Activated CD4-positive, alpha-beta T cell treated with anti-CD3 and anti-CD28 coated beads, Interleukin-2, amount 10 ng/mL, durations not matched to agents 7 days and 5 days (primary cell): Measurements from ENCODE around the gene CRISPLD2. TPM values are rescaled to one million over a fixed set of nuclear protein-coding genes. Genes with fewer than 3 reads are reported as not detected.

ENCODE experiments used
- CTCF ChIA-PET: fragments of 350-600 bp; sonication (Branson Sonifier 250); formaldehyde crosslinking; loops from one replicate; lab custom pipeline; 2021; ENCODE audit warnings: antibody characterized with exemption; lab: Charles Lee
- POLR2A ChIA-PET: fragments of 350-600 bp; sonication (Branson Sonifier 250); formaldehyde crosslinking; loops from one replicate; lab custom pipeline; 2021; ENCODE audit warnings: antibody characterized with exemption; lab: Charles Lee
- DNase-seq: peaks from one replicate; pipeline ENCODE4 v3.0.0-alpha.2; 2020
- H3K27ac Mint-ChIP-seq: one replicate; pipeline ENCODE4 v1.8.0; 2021; ENCODE audit warnings: mild to moderate bottlenecking, moderate library complexity, mixed read lengths
- H3K27me3 Mint-ChIP-seq: one replicate; pipeline ENCODE4 v1.8.0; 2021; ENCODE audit warnings: mixed read lengths
- H3K36me3 Mint-ChIP-seq: one replicate; pipeline ENCODE4 v1.8.0; 2021; ENCODE audit warnings: low read depth, mixed read lengths
- H3K4me1 Mint-ChIP-seq: one replicate; pipeline ENCODE4 v1.8.0; 2021; ENCODE audit warnings: mixed read lengths
- H3K4me3 Mint-ChIP-seq: one replicate; pipeline ENCODE4 v1.8.0; 2021; ENCODE audit warnings: mild to moderate bottlenecking, moderate library complexity, mixed read lengths
- H3K9me3 Mint-ChIP-seq: one replicate; pipeline ENCODE4 v1.8.0; 2021; ENCODE audit warnings: mixed read lengths
- total RNA-seq, 2 experiments: library from RNA; stranded (reverse); gene quantifications; one replicate each; pipeline ENCODE4 v1.2.3, GENCODE V29; 2021

The CRISPLD2 gene
- total RNA-seq, 2 experiments from 2014 or later: 0.25 to 0.27 TPM

DNA sequence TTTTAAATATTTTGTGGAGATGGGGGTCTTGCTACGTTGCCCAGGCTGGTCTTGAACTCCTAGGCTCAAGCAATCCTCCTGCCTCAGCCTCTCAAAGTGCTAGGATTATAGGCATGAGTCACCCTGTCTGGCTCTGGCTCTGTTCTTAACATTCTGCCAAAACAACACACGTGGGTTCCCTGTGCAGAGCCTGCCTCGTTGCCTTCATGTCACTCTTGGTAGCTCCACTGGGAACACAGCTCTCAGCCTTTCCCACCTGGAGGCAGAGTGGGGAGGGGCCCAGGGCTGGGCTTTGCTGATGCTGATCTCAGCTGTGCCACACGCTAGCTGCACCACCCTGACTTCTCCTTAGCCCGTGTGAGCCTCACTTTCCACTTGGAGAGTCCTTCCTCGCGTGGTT lies 19.3 kb downstream of the CRISPLD2 start:
- ChIA-PET POLR2A (no interaction called here), CTCF (interaction anchor here (0.6 to 1.2 kb wide), 2 partner anchors 12 to 110 kb away, joined by 3 to 4 read pairs; no protein-coding TSS in a partner anchor)
- no peak for DNase-seq
- H3K9me3 Mint-ChIP-seq: no peaks in the 10 kb centered on the region
- H3K4me1 Mint-ChIP-seq: no peaks in the 10 kb centered on the region
- peaks cover 34% of the 10 kb centered on the region for H3K27me3 Mint-ChIP-seq
- H3K36me3 Mint-ChIP-seq: no peaks in the 10 kb centered on the region
- no peak overlapping the region for H3K4me3 Mint-ChIP-seq
- no peak overlapping the region for H3K27ac Mint-ChIP-seq

DNA sequence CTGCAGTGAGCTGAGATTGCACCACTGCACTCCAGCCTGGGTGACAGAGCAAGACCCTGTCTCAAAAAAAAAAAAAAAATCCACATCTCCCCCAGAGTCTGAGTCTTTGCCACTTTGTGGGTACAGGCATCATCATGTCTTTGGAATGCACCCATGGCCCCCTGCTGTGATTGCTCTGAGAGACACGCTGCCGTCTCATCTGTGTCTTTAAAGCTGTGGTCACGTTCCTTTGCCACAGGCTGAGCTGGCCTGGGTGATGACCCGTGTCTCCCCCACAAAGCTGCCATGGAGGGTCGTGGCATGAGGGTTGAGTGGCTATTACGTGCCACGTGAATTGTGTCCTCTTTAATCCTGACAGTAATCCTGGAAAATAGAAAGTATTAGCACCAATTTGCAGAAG lies 20.2 kb downstream of the CRISPLD2 start:
- CTCF ChIA-PET: interaction anchor here (0.7 kb wide), 1 partner anchor 30 kb away, joined by 3 read pairs; no protein-coding TSS in a partner anchor

DNA sequence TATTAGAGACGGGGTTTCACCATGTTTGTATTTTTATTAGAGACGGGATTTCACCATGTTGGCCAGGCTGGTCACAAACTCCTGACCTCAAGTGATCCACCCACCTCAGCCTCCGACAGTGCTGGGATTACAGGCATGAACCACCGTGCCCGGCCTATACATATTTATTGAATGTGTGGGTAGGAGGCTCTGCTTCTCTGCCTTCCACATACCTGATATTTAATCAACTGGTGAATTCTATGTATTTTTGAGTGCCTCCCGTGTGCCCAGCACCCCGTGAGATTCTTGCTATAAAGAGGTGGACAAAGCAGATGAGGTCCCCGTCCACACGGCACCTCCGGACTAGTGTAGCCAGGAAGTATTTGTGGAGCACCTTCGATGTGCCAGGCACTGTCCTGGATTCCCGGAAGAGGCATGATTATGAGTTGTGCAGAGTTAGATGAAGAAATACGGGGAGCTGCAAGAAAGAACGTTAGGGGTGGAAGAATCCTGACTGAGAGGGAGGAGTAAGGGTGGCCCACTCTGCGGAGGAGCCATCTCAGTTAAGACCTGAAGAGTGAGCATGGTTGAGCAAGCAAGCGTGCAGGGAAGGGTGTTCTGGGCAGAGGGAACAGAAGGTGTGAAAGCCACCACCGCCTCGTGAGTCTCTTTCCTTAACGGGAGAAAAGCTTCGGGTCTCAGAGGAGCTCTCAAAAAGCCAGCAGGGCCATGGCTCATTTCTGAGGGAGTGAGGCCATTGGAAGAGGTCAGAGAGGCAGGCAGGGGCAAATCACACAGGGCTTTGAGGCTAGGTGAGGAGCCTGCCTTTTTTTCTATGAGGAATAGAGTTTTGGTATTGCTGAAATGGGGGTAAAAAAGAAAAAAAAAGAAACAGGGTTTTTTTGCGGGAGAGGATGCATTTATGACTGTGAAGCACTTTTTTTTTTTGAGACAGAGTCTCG lies 21.2 kb downstream of the CRISPLD2 start:
- no peaks in the 10 kb centered on the region for H3K9me3 Mint-ChIP-seq
- H3K4me3 Mint-ChIP-seq: no peak overlapping the region
- CTCF ChIA-PET: no interaction called here
- no peak overlapping the region for H3K27ac Mint-ChIP-seq
- POLR2A ChIA-PET: no interaction called here
- H3K4me1 Mint-ChIP-seq: no peaks in the 10 kb centered on the region
- H3K36me3 Mint-ChIP-seq: no peaks in the 10 kb centered on the region
- no peak for DNase-seq
- peaks cover 35% of the 10 kb centered on the region for H3K27me3 Mint-ChIP-seq

More for the DNA sequence above, 20.2 kb downstream of the CRISPLD2 start:
- Mint-ChIP-seq H3K36me3 (no peaks in the 10 kb centered on the region), H3K9me3 (no peaks in the 10 kb centered on the region), H3K4me3 (no peak overlapping the region), H3K27ac (no peak overlapping the region), H3K4me1 (no peaks in the 10 kb centered on the region), H3K27me3 (peaks cover 36% of the 10 kb centered on the region)
- no peak for DNase-seq
- POLR2A ChIA-PET: no interaction called here

DNA sequence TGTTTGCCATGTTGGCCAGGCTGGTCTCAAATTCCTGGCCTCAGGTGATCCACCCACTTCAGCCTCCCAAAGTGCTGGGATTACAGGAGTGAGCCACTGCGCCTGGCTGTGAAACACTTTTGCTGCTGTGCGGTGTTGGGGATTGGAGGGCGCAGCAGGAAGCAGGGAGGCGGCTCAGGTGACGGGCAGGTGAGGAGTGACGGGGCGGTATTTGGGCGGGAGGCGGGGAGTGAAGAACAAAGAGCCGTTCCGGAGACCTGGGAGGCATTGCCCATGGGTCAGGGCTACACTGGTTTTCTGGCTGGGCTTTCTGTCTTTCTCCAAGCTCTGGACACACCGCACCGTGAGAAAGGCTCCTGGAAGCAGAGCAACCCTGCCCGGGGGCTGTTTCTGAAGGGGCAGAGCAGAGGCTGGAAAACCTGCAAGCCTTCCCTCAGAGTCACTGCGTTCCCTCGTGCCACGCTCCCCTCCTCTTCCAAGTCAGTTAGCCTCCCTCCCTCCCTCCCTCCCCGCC lies 22.1 kb downstream of the CRISPLD2 start:
- Mint-ChIP-seq H3K4me1 (no peaks in the 10 kb centered on the region), H3K36me3 (no peaks in the 10 kb centered on the region), H3K27me3 (peaks cover 35% of the 10 kb centered on the region), H3K27ac (no peak overlapping the region), H3K4me3 (no peak overlapping the region), H3K9me3 (no peaks in the 10 kb centered on the region)
- no peak for DNase-seq
- POLR2A ChIA-PET: no interaction called here
- CTCF ChIA-PET: no interaction called here

DNA sequence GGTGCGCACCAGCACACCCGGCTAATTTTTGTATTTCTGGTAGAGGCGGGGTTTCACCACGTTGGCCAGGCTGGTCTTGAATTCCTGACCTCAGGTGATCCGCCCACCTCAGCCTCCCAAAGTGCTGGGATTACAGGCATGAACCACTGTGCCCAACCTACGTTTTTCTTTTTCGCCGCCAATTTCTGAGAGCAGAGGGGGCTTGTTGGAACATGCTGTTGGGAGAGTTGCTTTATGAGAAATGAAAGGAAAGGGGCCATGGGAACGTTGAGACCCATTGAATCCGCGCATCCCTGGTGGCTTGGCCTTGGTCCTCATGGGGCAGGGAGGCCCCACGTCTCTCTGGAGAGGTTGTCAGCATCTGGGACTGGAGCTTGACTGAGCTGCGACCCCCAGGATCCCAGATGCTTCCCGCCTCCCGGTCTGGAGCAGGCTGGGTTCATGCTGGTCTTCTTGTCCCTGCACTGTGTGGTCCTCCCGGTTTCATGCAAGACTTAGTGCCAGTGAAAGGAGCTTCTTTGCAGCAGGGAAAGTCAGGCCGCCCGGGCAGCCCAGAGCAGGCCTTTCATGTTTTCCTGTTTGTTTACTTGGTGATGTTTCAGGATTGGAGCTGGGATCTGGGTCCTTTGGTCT lies 22.8 kb downstream of the CRISPLD2 start:
- Mint-ChIP-seq H3K36me3 (no peaks in the 10 kb centered on the region), H3K27ac (no peak overlapping the region), H3K27me3 (peaks cover 35% of the 10 kb centered on the region), H3K4me3 (no peak overlapping the region), H3K4me1 (no peaks in the 10 kb centered on the region), H3K9me3 (no peaks in the 10 kb centered on the region)
- no peak for DNase-seq
- CTCF ChIA-PET: interaction anchor here (0.8 kb wide), 1 partner anchor 25 kb away, joined by 3 read pairs; no protein-coding TSS in a partner anchor
- POLR2A ChIA-PET: no interaction called here

DNA sequence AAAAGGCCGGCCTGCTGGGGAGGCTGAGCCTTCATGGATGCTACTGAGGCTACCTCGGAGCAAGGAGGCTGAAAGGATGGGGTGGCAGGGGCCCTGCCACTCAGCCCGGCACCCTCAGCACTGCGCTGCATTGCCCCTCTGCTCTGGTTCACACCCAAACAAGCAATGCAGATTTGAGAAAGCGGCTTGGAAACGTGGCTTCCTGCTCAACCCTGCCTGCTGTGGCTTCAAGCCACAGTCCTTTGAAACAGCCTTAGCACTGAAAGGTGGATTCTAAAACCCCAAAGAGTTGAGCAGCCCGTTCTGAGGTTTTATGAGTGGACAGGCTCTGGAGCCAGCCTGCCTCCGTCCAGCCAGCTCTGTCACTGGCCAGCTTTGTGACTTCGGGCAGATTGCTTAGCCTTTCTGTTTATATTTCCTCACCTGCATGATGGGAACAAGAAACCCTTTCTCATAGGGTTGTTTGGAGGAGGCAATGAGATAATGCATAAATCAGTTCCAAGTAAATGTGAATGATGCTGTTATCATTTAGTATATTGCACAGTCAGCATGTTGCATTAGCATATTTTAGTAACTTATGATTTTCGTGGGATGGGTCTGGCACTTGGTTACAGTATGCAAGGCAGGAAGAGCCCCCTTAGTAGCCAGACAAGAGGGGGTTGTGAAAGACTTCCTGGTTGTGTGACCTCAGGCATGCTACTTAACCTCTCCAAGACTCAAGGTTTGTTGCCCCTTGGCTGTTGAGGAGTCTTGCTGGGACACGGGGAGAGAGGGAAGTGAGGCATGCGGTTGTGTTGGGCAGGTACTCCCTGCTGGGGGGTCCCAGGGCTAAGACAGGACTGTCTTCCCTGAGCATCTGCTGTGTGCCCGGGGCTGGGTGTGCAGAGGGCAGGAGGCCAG lies 23.6 kb downstream of the CRISPLD2 start:
- DNase-seq: no peak
- H3K4me1 Mint-ChIP-seq: no peaks in the 10 kb centered on the region
- H3K27ac Mint-ChIP-seq: no peak overlapping the region
- no peak overlapping the region for H3K4me3 Mint-ChIP-seq
- H3K9me3 Mint-ChIP-seq: no peaks in the 10 kb centered on the region
- ChIA-PET CTCF (interaction anchor here (0.6 to 0.8 kb wide), 2 partner anchors 24 to 211 kb away, joined by 3 read pairs; no protein-coding TSS in a partner anchor), POLR2A (no interaction called here)
- peaks cover 35% of the 10 kb centered on the region for H3K27me3 Mint-ChIP-seq
- H3K36me3 Mint-ChIP-seq: no peaks in the 10 kb centered on the region

DNA sequence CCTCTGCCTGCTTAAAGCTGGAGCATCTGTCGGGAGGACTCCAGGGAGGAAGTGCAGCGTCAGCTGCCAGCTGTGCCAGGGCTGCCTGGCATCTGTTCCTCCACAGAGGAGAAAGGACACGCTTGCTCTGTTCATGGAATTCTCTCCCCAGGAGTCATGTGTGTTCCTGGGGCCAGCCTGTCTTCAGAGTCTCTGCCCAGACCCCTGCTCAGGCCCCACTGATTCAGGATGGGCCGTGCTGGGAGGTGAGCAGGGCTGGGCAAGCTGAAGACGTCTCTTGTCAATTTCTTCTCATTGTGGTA lies 24.2 kb downstream of the CRISPLD2 start:
- ChIA-PET POLR2A (no interaction called here), CTCF (no interaction called here)
- Mint-ChIP-seq H3K9me3 (no peaks in the 10 kb centered on the region), H3K4me1 (no peaks in the 10 kb centered on the region), H3K36me3 (no peaks in the 10 kb centered on the region), H3K27me3 (peaks cover 35% of the 10 kb centered on the region), H3K4me3 (no peak overlapping the region), H3K27ac (no peak overlapping the region)
- no peak for DNase-seq

DNA sequence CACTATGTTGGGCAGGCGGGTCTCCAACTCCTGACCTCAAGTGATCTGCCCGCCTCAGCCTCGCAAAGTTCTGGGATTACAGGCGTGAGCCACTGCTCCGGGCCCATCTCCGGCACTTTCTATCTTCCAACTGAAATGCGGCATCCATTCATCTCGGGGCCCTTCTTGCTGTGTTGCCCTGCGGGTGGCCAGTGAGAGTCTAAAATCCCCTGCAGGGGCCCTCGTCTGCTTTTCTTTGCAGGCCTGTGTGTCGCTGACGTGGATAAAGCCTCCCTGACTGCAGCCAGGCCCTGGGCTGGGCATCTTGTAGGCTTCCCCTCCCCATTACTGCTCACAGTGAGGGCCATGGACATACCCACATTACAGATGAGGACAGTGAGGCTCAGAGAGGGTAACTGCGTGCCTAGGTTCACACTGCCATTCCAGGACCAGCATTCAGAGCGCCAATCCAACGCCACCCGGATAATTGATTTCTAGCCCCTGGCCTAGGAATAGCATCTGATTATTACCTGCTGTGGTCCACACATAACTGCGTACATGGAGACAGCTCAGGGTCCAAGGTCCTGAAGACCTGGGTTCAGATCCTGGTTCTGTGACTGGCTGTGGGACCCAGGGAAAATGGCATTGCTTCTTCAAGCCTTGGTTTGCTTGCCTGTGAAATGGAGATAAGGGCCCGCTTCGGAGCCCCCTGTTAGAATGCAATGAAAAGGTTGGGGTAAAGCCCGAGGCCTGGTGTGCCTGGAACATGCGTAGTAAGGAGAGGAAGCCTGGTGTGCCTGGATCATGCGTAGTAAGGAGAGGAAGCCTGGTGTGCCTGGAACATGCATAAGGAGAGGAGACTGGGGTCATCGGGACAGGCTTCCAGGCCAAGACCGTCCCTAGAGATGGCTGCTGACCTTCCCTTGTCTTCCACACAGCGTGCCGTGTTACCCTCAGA lies 25.0 kb downstream of the CRISPLD2 start:
- Mint-ChIP-seq H3K9me3 (no peaks in the 10 kb centered on the region), H3K4me3 (no peak overlapping the region), H3K4me1 (no peaks in the 10 kb centered on the region), H3K27me3 (peaks cover 33% of the 10 kb centered on the region), H3K36me3 (no peaks in the 10 kb centered on the region), H3K27ac (no peak overlapping the region)
- no peak for DNase-seq
- CTCF ChIA-PET: no interaction called here
- POLR2A ChIA-PET: no interaction called here

DNA sequence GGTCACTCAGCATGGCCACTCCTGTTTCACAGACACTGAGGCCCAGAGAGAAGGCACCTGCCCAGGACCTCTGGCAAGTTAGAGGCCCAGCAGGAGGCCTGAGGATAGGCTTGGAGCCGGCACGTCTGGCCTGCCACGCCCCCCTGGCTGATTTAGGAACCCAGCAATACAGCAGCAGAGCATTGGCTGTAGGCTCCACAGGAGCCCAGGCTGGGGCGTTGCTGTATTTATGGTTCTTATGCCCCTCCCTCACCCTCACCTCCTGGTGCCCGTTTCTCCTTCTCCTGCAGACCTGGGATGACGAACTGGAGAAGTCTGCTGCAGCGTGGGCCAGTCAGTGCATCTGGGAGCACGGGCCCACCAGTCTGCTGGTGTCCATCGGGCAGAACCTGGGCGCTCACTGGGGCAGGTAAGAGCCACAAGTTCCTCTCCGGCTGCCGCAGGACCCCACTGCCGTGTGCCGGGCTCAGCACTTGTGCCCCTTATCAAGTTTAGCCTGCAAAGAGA lies 25.8 kb downstream of the CRISPLD2 start:
- ChIA-PET CTCF (no interaction called here), POLR2A (no interaction called here)
- Mint-ChIP-seq H3K27ac (no peak overlapping the region), H3K27me3 (peaks cover 28% of the 10 kb centered on the region), H3K9me3 (no peaks in the 10 kb centered on the region), H3K4me1 (no peaks in the 10 kb centered on the region), H3K36me3 (no peaks in the 10 kb centered on the region), H3K4me3 (no peak overlapping the region)
- DNase-seq: no peak

DNA sequence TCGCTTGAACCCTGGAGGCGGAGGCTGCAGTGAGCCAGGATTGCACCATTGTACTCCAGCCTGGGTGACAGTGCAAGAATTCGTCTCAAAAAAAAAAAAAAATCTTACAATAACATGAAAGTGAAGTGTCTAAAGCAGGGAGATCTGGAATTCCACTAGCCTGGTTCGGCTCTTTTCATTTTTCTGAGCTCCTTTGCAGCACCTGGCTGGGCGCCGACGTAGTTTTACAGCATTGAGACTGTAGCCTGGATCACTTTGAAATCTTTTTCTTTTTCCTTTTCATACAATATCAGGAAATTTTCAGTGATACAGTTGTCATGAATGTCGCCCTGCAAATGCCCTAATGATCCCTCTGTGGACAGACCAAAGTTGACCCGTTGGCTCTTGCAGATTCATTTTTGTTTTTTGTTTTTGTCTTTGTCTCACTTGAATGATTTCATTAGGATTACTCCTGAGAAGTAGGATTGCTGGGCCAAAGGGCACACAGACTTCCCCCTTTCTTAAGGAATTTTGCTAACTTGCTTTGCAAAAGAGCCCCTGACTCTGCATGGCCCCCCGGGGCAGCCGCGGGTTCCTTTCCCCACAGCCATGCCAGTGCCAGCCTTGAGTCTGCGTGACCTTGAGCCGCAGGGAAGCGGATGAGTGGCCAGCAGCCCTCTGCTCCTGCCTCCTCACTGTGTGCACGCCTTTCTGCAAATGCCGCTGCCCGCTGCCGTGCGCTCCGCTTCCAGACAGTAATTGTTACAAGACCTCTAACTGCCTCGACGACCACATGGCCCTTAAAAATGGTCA lies 28.0 kb downstream of the CRISPLD2 start:
- ChIA-PET POLR2A (no interaction called here), CTCF (interaction anchor here (0.6 to 1.0 kb wide), 3 partner anchors 34 to 936 kb away, joined by 4 read pairs; no protein-coding TSS in a partner anchor)

More for the DNA sequence above, 28.0 kb downstream of the CRISPLD2 start:
- Mint-ChIP-seq H3K36me3 (no peaks in the 10 kb centered on the region), H3K27me3 (peaks cover 11% of the 10 kb centered on the region), H3K9me3 (no peaks in the 10 kb centered on the region), H3K4me1 (no peaks in the 10 kb centered on the region), H3K4me3 (no peak overlapping the region), H3K27ac (no peak overlapping the region)
- no peak for DNase-seq
